PC-9 (cell line): ENCODE measurements around the gene IDI2. TPM values are rescaled to one million over a fixed set of nuclear protein-coding genes. Genes with fewer than 3 reads are reported as not detected.

Source experiments
- BruUV-seq: library from RNA; stranded (reverse); fragments of 400-500 nt; replicated peaks from 2 replicates; lab custom pipeline; 2021; lab: Mats Ljungman, UMichigan
- CTCF ChIA-PET: fragments of 300-600 bp; sonication (Branson Sonifier 250); formaldehyde crosslinking; loops from one replicate; lab custom pipeline; 2022; ENCODE audit warnings: antibody characterized with exemption; lab: Charles Lee
- POLR2A ChIA-PET: fragments of 300-600 bp; sonication (Branson Sonifier 250); formaldehyde crosslinking; loops from one replicate; lab custom pipeline; 2022; ENCODE audit warnings: antibody characterized with exemption; ENCODE audit not compliant: unreplicated experiment; lab: Charles Lee
- DNase-seq, 2 experiments: peaks; one replicate each; pipeline versions ENCODE4 v3.0.0 to v3.0.0-alpha.2; 2015 to 2022; ENCODE audit warnings: mixed read lengths in 1 of 2
- H2AFZ ChIP-seq: fragments of 200-600 bp; sonication (generic); 2 replicates; pipeline ENCODE4 v1.8.1; 2017; ENCODE audit warnings: antibody characterized with exemption
- H3F3A ChIP-seq: fragments of 200-600 bp; sonication (generic); 2 replicates; pipeline ENCODE4 v1.8.1; 2017; ENCODE audit warnings: antibody characterized with exemption, mild to moderate bottlenecking, low read depth; ENCODE audit not compliant: insufficient read depth
- H3K27ac ChIP-seq: fragments of 200-600 bp; sonication (generic); 2 replicates; pipeline ENCODE4 v1.6.1; 2016; ENCODE audit warnings: mixed run types
- H3K27me3 ChIP-seq: fragments of 200-600 bp; sonication (generic); 2 replicates; pipeline ENCODE4 v1.6.1; 2016; ENCODE audit warnings: low read depth, mixed run types; ENCODE audit not compliant: insufficient read depth
- H3K36me3 ChIP-seq: fragments of 200-600 bp; sonication (generic); 2 replicates; pipeline ENCODE4 v1.6.1; 2016; ENCODE audit warnings: low read depth, mixed run types
- H3K4me1 ChIP-seq: fragments of 200-600 bp; sonication (generic); replicated peaks from 2 replicates; pipeline ENCODE4 v1.6.1; 2016; ENCODE audit warnings: mixed run types; ENCODE audit not compliant: insufficient read depth
- H3K4me2 ChIP-seq: fragments of 200-600 bp; sonication (generic); 2 replicates; pipeline ENCODE4 v1.6.1; 2017; ENCODE audit warnings: mixed run types
- H3K4me3 ChIP-seq: fragments of 200-600 bp; sonication (generic); 2 replicates; pipeline ENCODE4 v1.6.1; 2016; ENCODE audit warnings: mixed run types
- H3K79me2 ChIP-seq: fragments of 200-600 bp; sonication (generic); 2 replicates; pipeline ENCODE4 v1.6.1; 2017; ENCODE audit warnings: low read depth, mixed run types
- H3K9me2 ChIP-seq: fragments of 200-600 bp; sonication (generic); 2 replicates; pipeline ENCODE4 v1.8.1; 2017; ENCODE audit warnings: mild to moderate bottlenecking; ENCODE audit not compliant: insufficient read depth
- H3K9me3 ChIP-seq: fragments of 200-600 bp; sonication (generic); 2 replicates; pipeline ENCODE4 v1.8.1; 2016; ENCODE audit warnings: low read depth; ENCODE audit not compliant: insufficient read depth
- H4K20me1 ChIP-seq: fragments of 200-600 bp; sonication (generic); 2 replicates; pipeline ENCODE4 v1.8.1; 2017; ENCODE audit not compliant: insufficient read depth
- EZH2 ChIP-seq: fragments of 200-600 bp; sonication (generic); IDR thresholded peaks from 2 replicates; pipeline ENCODE4 v1.8.0; 2017; ENCODE audit warnings: antibody characterized with exemption, low read depth
- intact Hi-C: fragments of 100-400 bp; cut with micrococcal nuclease; formaldehyde crosslinking; loops from one replicate; pipeline ENCODE4 v1.10.0; 2022; ENCODE audit not compliant: unreplicated experiment
- total RNA-seq: library from RNA; stranded (reverse); gene quantifications from 2 replicates; pipeline ENCODE4 v1.2.3, GENCODE V29; 2021
- TF ChIP-seq, protein P1 (sequence below): fragments of 200-600 bp; sonication (generic); conservative IDR thresholded peaks from 2 replicates; pipeline ENCODE4 v1.6.1; 2017; ENCODE audit warnings: mixed run types, antibody characterized with exemption, mild to moderate bottlenecking, moderate library complexity

Gene IDI2
- total RNA-seq, 1 experiment from 2014 or later = not detected

DNA sequence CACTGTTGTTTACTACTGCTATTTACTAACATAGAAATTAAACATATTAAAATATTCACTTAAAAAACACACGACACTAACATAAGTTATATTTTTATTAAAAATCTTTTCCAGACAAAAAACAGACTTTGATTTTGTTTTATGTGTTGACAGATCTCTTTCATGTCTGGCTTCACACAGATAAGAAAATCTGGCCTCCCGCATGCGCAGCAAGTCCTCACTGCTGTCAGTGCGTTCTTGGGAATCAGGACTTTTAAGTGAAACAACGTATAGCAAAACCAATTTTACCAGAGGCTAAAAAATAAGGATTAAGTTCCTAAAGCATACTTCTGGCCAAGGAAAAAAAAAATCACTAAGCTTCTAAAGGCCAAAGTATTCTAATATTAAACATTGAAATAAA, 24.5 kb upstream of the IDI2 start:
- H3K4me3 ChIP-seq = peak overlapping the region; percentile 92
- H3K36me3 ChIP-seq = no peaks in the 10 kb centered on the region
- no peaks in the 10 kb centered on the region for H3K27me3 ChIP-seq
- CTCF ChIA-PET = no interaction called here
- no peaks in the 10 kb centered on the region for H3K9me2 ChIP-seq
- peaks cover 15% of the 10 kb centered on the region for H3F3A ChIP-seq
- H3K9me3 ChIP-seq = no peaks in the 10 kb centered on the region
- no peak for DNase-seq
- H2AFZ ChIP-seq = no peak overlapping the region
- no TSS peak for BruUV-seq
- TF ChIP-seq EZH2 = no peak
- TF ChIP-seq, protein P1, sequence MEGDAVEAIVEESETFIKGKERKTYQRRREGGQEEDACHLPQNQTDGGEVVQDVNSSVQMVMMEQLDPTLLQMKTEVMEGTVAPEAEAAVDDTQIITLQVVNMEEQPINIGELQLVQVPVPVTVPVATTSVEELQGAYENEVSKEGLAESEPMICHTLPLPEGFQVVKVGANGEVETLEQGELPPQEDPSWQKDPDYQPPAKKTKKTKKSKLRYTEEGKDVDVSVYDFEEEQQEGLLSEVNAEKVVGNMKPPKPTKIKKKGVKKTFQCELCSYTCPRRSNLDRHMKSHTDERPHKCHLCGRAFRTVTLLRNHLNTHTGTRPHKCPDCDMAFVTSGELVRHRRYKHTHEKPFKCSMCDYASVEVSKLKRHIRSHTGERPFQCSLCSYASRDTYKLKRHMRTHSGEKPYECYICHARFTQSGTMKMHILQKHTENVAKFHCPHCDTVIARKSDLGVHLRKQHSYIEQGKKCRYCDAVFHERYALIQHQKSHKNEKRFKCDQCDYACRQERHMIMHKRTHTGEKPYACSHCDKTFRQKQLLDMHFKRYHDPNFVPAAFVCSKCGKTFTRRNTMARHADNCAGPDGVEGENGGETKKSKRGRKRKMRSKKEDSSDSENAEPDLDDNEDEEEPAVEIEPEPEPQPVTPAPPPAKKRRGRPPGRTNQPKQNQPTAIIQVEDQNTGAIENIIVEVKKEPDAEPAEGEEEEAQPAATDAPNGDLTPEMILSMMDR = no peak
- peaks cover 79% of the 10 kb centered on the region for H3K79me2 ChIP-seq
- H3K27ac ChIP-seq = peak overlapping the region; percentile 87
- intact Hi-C loops = no loop called here
- H3K4me2 ChIP-seq = peak overlapping the region; percentile 84
- H4K20me1 ChIP-seq = peaks cover 12% of the 10 kb centered on the region; the same call in 1 of the 2 replicates
- peaks cover 24% of the 10 kb centered on the region for H3K4me1 ChIP-seq
- POLR2A ChIA-PET = no interaction called here

DNA sequence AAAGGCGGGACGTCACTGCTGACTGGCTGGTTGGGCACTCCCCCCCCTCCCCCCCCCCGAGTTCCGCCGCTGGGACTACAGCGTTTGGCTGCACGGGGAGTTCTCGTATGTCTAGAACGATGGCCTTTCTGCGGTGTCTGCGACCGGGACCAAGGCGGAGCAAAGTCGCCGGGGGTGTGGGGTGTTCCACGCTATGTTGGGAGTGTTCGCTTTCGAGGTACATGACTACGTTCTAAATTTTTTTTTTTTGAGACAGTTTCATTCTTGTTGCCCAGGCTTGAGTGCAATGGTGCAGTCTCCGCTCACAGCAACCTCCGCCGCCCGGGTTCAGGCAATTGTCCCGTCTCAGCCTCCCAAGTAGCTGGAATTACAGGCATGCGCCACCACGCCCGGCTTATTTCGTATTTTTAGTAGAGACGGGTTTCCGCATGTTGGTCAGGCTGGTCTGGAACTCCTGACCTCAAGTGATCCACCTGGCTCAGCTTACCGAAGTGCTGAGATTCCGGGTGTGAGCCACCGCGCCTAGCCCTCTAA, 23.8 kb upstream of the IDI2 start:
- POLR2A ChIA-PET = interaction anchor here (0.7 kb wide), 1 partner anchor 118 kb away, joined by 7 read pairs; the partner anchor contains the start of gene LARP4B
- DNase-seq = no peak
- no peaks in the 10 kb centered on the region for H3K27me3 ChIP-seq
- H3K4me3 ChIP-seq = peak overlapping the region; percentile 92
- peaks cover 15% of the 10 kb centered on the region for H3F3A ChIP-seq
- H2AFZ ChIP-seq = peak overlapping the region; percentile 73
- H4K20me1 ChIP-seq = peaks cover 15% of the 10 kb centered on the region; the same call in 1 of the 2 replicates
- TF ChIP-seq EZH2 = no peak
- TF ChIP-seq, protein P1 = no peak
- peaks cover 18% of the 10 kb centered on the region for H3K4me1 ChIP-seq
- no peaks in the 10 kb centered on the region for H3K9me3 ChIP-seq
- no peaks in the 10 kb centered on the region for H3K9me2 ChIP-seq
- intact Hi-C loops = loop anchor here (1.0 to 2.0 kb wide), 2 partner anchors 63 to 118 kb away; partner anchors contain the start of gene LARP4B
- peak overlapping the region; percentile 87 for H3K27ac ChIP-seq
- H3K36me3 ChIP-seq = no peaks in the 10 kb centered on the region
- peaks cover 79% of the 10 kb centered on the region for H3K79me2 ChIP-seq
- TSS peak; percentile 85 for BruUV-seq
- peak overlapping the region; percentile 84 for H3K4me2 ChIP-seq
- CTCF ChIA-PET = interaction anchor here (0.6 kb wide), 1 partner anchor 48 kb away, joined by 4 read pairs; no protein-coding TSS in a partner anchor

DNA sequence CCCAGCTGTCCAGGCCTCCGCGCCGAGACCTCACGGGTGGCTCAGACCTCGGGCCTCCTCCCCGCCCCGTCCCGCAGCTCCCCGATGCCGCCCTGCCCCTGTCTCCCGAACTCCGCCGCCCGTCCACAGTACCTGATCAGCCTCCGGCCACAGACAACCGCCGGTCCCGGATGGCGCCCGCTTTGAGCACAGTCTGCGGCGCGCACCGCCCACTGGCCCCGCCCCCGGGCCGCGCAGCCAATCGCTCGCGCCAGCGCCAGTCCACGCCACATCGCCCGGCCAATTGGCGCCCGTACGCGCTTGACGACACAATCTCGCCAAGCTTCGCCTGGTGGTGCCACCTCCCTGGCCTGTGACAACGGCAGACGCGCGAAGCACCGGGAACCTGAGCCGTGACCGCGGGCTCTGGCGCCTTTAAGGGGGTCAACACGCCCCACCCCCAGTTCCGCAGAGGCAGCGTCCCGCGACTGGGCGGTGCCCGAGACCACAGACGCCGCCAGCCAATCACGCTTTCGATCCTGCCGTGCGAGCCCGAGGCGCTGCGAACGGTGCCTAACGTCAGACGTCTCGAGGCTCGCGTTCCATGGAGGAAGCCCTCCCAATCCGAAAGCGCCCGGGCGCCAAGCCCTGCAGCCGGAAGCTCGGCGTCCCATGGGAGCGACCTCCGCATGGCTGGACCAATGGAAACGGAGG, 23.2 kb upstream of the IDI2 start, which contains the start of gene IDI1:
Gene IDI1 (minus strand): TSS at position 388 of the 693 bp plus-strand sequence. CDS start 116 bp downstream, at position 272.
- no TSS peak for BruUV-seq
- no peak for TF ChIP-seq EZH2
- TF ChIP-seq, protein P1 = no peak

More for the DNA sequence above, 23.2 kb upstream of the IDI2 start, which contains the start of gene IDI1:
- H3K9me3 ChIP-seq = no peaks in the 10 kb centered on the region
- H4K20me1 ChIP-seq = peaks cover 15% of the 10 kb centered on the region; the same call in 1 of the 2 replicates
- intact Hi-C loops = loop anchor here (1.0 to 2.0 kb wide), 2 partner anchors 62 to 118 kb away; partner anchors contain the start of gene LARP4B
- H3K9me2 ChIP-seq = no peaks in the 10 kb centered on the region
- H3K4me2 ChIP-seq = peak within 1 kb of the TSS; percentile 95
- no peaks in the 10 kb centered on the region for H3K36me3 ChIP-seq
- no peaks in the 10 kb centered on the region for H3K27me3 ChIP-seq
- H3K27ac ChIP-seq = peak within 1 kb of the TSS; percentile 87
- CTCF ChIA-PET = interaction anchor here (0.6 kb wide), 1 partner anchor 48 kb away, joined by 4 read pairs; no protein-coding TSS in a partner anchor
- peak within 1 kb of the TSS; percentile 83 for H2AFZ ChIP-seq
- peaks cover 15% of the 10 kb centered on the region for H3F3A ChIP-seq
- peaks cover 79% of the 10 kb centered on the region for H3K79me2 ChIP-seq
- H3K4me3 ChIP-seq = peak within 1 kb of the TSS; percentile 92
- DNase-seq = peak; percentile 91 to 97
- H3K4me1 ChIP-seq = peaks cover 16% of the 10 kb centered on the region
- POLR2A ChIA-PET = interaction anchor here (0.6 to 0.7 kb wide), 2 partner anchors 13 to 117 kb away, joined by 3 to 7 read pairs; partner anchors contain the start of gene LARP4B
